GM12891 (cell line): ENCODE measurements around the gene MTG1.
"Not testable (repeated sequence)": the region's sequence is repeated elsewhere in the genome, so short reads cannot be mapped to it uniquely, and the experiment has no call there.

ENCODE experiments used
- DNase-seq: peaks from one replicate; pipeline ENCODE4 v3.0.0; 2011; ENCODE audit warnings: low spot score; ENCODE audit not compliant: insufficient read length
- FAIRE-seq: peaks from 2 replicates; lab custom pipeline; 2011; peaks lifted over from hg19 to GRCh38; lab: Jason Lieb, UNC
- PAX5 ChIP-seq: IDR thresholded peaks from 2 replicates; pipeline ENCODE4 v1.6.1; 2011; ENCODE audit warnings: low read length, moderate library complexity, mild to moderate bottlenecking; ENCODE audit not compliant: insufficient read depth, severe bottlenecking
- POLR2A ChIP-seq: IDR thresholded peaks from 2 replicates; pipeline ENCODE4 v1.6.1; 2011; ENCODE audit warnings: low read depth, low read length, control low read depth
- POLR2AphosphoS5 ChIP-seq: IDR thresholded peaks from 2 replicates; pipeline ENCODE4 v1.6.1; 2011; ENCODE audit warnings: low read depth, low read length, control low read depth
- POU2F2 ChIP-seq: IDR thresholded peaks from 2 replicates; pipeline ENCODE4 v1.6.1; 2011; ENCODE audit warnings: low read depth, mild to moderate bottlenecking, control low read depth, low read length, moderate library complexity
- SPI1 ChIP-seq: IDR thresholded peaks from 2 replicates; pipeline ENCODE4 v1.6.1; 2011; ENCODE audit warnings: low read depth, low read length, control low read depth
- TAF1 ChIP-seq: IDR thresholded peaks from 2 replicates; pipeline ENCODE4 v1.6.1; 2011; ENCODE audit warnings: low read depth, low read length, control low read depth

The MTG1 gene

GRCh38 chr10:133420579-133420978, 26.6 kb downstream of the MTG1 start:
- no peak for FAIRE-seq
- no peak for TF ChIP-seq POLR2AphosphoS5
- no peak for DNase-seq

- FAIRE-seq: no peak
- no peak for TF ChIP-seq POLR2AphosphoS5
- TF ChIP-seq POU2F2: no peak
- TF ChIP-seq PAX5: no peak
- TF ChIP-seq TAF1: no peak
- TF ChIP-seq SPI1: no peak
- no peak; the same call in 1 of the 2 replicates for TF ChIP-seq POLR2A
- DNase-seq: no peak
Observed at GRCh38 chr10:133421336-133422222, 27.6 kb downstream of the MTG1 start.

- FAIRE-seq (no peak), DNase-seq (no peak)
- no peak for TF ChIP-seq POU2F2
- TF ChIP-seq POLR2A: no peak
- TF ChIP-seq PAX5: no peak
- no peak for TF ChIP-seq SPI1
- TF ChIP-seq POLR2AphosphoS5: no peak
- TF ChIP-seq TAF1: no peak
Observed at GRCh38 chr10:133422223-133422806, 28.4 kb downstream of the MTG1 start.

GRCh38 chr10:133422807-133423771, 29.1 kb downstream of the MTG1 start:
- DNase-seq (no peak), FAIRE-seq (no peak)
- TF ChIP-seq TAF1 (no peak), POU2F2 (no peak), SPI1 (no peak), POLR2A (no peak), PAX5 (no peak), POLR2AphosphoS5 (no peak)

GRCh38 chr10:133424102-133424501, 30.1 kb downstream of the MTG1 start:
- FAIRE-seq: peak; percentile 72
- DNase-seq: not testable (repeated sequence)

GRCh38 chr10:133424601-133425000, 30.6 kb downstream of the MTG1 start, which contains the start of gene SPRN:
SPRN (minus strand) TSS chr10:133424625; CDS start chr10:133423681, 944 bp downstream.
- peak; percentile 20 for FAIRE-seq
- not testable (repeated sequence) for DNase-seq

- FAIRE-seq, DNase-seq: not testable (repeated sequence)
Observed at GRCh38 chr10:133429571-133429970, 35.6 kb downstream of the MTG1 start.

GRCh38 chr10:133431888-133432613, 38.1 kb downstream of the MTG1 start:
- DNase-seq: not testable (repeated sequence)
- peak; percentile 58 for FAIRE-seq

- not testable (repeated sequence) for FAIRE-seq, DNase-seq
Observed at GRCh38 chr10:133432789-133433188, 38.8 kb downstream of the MTG1 start.

GRCh38 chr10:133438711-133439273, 44.8 kb downstream of the MTG1 start:
- DNase-seq: peak; percentile 50
- TF ChIP-seq TAF1: no peak
- no peak for TF ChIP-seq PAX5
- peak; percentile 85 for FAIRE-seq
